ENCODE results near the gene CSF1.

CSF1 gene

DNA sequence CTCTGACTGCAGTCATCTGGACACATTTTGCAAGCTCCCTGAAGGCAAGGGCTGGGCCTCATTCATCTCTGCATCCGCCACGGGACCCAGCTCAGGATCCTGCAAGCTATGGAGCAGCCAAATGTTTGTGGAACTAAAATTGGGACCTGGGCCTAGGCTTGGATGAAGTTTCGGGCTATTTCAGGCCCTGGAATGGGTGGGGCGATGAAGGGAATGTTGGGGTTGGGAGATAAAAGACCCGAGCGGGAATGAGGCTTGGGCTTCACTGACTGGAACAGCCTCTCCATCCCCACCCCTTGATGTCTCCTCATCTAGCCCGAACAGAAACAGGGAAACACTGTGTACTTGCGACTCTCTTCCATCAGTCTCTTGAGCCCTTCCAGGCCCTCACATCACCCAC lies 66.6 kb downstream of the CSF1 start:
- TF ChIP-seq, protein P1, sequence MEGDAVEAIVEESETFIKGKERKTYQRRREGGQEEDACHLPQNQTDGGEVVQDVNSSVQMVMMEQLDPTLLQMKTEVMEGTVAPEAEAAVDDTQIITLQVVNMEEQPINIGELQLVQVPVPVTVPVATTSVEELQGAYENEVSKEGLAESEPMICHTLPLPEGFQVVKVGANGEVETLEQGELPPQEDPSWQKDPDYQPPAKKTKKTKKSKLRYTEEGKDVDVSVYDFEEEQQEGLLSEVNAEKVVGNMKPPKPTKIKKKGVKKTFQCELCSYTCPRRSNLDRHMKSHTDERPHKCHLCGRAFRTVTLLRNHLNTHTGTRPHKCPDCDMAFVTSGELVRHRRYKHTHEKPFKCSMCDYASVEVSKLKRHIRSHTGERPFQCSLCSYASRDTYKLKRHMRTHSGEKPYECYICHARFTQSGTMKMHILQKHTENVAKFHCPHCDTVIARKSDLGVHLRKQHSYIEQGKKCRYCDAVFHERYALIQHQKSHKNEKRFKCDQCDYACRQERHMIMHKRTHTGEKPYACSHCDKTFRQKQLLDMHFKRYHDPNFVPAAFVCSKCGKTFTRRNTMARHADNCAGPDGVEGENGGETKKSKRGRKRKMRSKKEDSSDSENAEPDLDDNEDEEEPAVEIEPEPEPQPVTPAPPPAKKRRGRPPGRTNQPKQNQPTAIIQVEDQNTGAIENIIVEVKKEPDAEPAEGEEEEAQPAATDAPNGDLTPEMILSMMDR (IDR thresholded peaks at IDR 0.05; ENCODE audit: extremely low read depth, missing control alignments): no peak
- no peak for DNase-seq (ENCODE audit: low spot score)

DNA sequence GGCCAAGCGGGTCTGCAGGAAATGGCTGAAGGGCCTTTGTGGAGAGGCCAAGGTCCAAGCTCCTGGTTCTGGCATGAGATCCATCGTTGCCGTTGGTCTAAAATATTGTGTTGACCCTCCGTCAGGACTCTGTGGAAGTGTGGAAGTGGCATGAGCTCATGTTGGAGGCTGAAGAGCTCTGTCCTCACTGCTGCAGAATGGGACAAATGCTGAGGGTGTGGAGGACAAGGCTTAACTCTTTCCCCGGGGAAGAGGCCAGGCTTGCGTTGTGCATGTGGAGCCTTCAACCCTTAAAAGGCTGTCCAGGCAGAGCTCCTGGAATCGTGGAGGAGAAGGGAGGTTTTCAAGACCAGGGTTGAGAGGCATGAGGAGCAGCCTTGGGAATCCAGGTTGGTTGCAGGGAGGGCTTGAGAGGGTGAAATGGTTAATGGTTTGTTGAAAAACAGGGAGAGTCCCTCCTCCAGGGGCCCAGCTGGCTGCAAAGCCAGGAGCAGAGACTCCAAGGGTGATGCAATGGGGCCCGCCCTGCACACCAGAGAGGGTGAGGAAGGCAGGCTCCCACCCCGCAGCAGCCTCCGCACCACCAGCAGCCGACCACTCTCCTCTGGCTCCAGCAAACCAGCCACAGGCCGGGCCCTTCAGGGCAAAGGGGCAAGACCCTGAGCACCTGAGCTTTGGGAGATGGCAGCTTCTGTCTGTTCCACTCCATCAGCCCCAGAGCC lies 67.2 kb downstream of the CSF1 start:
- TF ChIP-seq, protein P1 (IDR thresholded peaks at IDR 0.05; ENCODE audit: extremely low read depth, missing control alignments): no peak
- no peak for DNase-seq (ENCODE audit: low spot score)

GRCh38 chr1:109978761-109979488 lies 68.3 kb downstream of the CSF1 start:
- TF ChIP-seq, protein P1 (IDR thresholded peaks at IDR 0.05; ENCODE audit: extremely low read depth, missing control alignments): no peak
- DNase-seq (ENCODE audit: low spot score): no peak

DNA sequence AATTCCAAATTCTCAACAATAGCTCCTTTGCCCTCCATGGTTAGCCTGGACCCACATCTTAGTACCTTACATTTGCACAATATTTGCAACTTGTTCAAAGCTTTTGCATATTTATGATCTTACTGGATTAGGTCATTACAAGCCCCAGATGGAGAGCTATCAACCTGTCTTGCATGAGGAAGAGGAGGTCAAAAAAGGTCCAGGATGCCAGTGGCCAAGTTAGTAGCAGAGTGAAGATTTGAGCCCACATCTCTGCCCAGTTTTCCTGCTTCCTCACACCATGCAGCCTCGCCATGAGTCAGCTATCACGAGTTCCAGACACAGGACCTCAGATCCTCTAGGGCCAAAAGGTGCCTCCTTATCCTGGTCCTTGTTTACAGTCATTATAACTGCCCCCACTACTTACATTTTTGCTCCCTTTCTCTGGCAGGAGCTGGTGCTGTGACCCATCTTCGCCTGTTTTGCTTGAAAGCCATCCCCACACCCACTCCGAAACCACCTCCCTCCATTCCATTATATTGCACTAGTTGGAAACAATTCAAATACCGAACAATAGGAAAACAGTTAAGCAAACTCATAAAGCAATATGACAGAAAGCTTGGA lies 68.9 kb downstream of the CSF1 start:
- TF ChIP-seq, protein P1 (IDR thresholded peaks at IDR 0.05; ENCODE audit: extremely low read depth, missing control alignments): no peak

More for the DNA sequence above, 68.9 kb downstream of the CSF1 start:
- no peak for DNase-seq (ENCODE audit: low spot score)
